Activated CD4-positive, CD25-positive, alpha-beta regulatory T cell (primary cell): ENCODE measurements around the gene ORM2.

ENCODE experiments used
- DNase-seq, 4 experiments: peaks; one replicate each; lab custom pipeline; 2025; lab: John Stamatoyannopoulos, UW

Gene ORM2

GRCh38 chr9:114349713-114350480, 20.2 kb downstream of the ORM2 start:
- DNase-seq: no peak

- no peak for DNase-seq
Observed at GRCh38 chr9:114350636-114351401, 21.1 kb downstream of the ORM2 start.

DNA sequence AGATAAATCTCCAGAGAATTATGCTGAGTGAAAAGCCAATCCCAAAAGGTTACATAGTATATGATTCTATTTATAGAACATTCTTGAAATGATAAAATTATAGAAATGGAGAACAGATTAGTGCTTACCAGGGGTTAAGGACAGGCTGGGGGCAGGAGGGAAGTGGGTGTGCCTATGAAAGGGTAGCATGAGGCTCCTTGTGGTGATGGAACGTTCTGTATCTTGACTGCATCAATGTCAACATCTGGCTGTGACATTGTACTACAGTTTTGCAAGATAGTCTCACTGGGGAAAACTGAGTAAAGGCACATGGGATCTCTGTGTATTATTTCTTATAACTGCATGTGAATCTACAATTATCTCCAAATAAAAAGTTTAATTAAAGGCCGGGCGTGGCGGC, 22.3 kb downstream of the ORM2 start:
- no peak for DNase-seq

GRCh38 chr9:114355821-114356220, 26.2 kb downstream of the ORM2 start:
- DNase-seq: no peak

DNA sequence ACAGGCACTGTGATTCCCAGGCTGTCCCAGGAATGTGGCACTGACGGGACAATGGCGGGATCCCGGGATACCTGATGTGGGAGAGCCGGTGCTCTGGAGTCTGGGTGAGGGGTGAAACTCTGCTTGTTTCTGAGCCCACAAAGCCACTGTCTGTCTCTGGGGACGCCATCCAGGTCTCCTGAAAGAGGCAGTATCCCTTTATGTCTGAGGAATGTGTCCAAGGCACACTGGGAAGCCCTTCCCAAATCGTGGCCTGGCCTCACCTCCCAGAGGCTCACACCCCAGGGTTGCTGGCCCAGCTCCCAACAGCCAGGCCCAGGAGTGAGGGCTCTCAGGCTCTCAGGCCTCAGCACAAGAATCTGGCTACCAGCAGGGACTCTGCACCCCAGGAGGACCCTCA, 27.1 kb downstream of the ORM2 start:
- no peak for DNase-seq

DNA sequence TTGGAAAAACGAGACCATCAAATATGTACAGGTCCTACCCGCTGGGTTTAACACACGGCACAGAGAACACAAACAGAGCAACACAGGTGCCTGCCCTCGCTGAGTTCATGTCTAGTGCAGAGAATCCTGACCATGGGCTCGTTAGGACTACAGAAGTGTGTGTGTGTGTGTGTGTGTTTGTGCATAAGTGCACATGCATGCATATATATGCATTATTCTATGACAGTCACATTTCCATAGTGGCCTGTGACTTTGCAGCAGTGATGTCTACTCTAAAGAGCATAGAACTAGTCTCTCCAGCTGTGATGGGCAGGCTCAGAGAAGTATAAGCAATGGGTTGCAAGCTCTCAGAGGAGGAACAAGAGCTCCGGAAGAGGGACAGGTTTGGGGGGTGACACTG, 27.7 kb downstream of the ORM2 start:
- no peak for DNase-seq

DNA sequence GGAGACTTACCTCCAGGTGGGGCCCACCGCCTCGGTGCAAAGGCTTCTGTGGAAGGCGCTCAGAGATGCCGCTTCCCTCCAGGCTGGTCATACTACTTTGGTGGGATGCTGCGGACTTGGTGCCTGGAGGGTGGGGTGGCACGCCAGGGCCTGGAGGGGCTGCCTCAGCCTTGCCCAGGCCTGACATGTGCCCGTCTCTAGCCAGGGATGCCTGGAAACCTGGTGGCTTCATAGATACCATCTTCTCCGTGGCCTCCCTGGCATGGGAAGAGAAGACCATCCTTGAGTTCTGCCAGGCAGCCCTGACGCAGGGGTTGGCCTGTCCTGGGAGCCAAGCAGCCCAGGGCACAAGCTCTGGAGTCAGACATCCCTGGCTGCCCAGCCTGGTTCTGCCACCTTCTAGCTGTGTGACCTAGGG, 28.3 kb downstream of the ORM2 start:
- DNase-seq: no peak

DNA sequence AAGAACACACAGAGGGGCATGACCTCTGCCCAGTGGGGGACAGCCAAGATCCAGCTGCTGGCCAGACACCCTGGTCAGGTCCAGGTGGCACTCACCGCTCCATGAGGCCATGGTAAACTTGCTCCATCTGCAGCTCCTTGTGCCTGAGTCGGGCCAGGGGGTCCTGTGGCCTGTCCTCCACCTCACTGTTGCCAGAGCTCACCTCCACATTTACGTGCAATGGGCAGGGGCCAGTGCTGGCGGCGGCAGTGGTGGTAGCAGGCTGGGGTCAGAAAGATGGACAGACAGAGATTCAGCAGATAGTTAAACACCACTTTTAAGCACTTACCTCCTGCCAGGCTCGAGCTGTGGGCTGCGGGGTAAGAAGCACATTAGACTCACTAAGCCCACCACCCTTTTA, 30.1 kb downstream of the ORM2 start:
- no peak for DNase-seq

DNA sequence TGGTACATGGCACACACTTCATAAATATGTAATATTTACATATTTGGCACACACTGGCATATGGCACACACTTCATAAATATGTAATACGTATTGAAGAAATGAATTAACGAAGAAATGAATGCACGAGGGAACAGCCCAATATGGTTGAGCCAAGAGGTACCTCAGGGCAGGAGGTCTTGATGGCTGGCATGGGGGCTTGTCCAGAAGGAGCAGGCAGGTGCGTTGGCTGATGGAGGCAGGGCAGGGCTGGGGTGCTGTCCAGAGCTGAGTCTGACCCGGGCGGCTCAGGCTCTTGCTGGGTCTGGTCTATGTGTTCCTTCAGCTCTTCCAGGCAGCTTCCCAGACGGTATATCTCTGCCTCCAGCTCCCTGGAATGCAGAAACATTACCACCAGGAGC, 31.9 kb downstream of the ORM2 start:
- DNase-seq: no peak

DNA sequence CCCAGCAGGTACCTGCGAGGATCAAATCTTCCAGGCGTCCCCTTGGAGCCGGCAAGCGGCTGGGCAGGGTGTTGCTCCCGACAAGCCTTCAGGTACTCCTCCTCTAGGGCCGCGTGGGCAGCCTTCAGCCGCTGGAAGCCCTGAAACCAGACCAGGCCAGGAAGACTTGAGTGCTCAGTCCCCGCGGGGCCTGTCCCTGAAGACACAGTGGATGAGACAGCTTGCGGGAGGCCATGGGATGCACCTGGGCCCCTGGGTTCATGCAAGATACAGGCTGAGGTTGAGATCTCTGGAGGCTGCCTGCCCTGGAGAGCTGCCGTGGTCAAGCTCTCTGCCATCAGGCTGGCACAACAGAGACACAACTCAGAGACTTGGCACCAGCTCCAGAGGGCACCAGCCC, 32.7 kb downstream of the ORM2 start:
- DNase-seq: no peak

GRCh38 chr9:114363424-114363823, 33.8 kb downstream of the ORM2 start:
- DNase-seq: no peak

DNA sequence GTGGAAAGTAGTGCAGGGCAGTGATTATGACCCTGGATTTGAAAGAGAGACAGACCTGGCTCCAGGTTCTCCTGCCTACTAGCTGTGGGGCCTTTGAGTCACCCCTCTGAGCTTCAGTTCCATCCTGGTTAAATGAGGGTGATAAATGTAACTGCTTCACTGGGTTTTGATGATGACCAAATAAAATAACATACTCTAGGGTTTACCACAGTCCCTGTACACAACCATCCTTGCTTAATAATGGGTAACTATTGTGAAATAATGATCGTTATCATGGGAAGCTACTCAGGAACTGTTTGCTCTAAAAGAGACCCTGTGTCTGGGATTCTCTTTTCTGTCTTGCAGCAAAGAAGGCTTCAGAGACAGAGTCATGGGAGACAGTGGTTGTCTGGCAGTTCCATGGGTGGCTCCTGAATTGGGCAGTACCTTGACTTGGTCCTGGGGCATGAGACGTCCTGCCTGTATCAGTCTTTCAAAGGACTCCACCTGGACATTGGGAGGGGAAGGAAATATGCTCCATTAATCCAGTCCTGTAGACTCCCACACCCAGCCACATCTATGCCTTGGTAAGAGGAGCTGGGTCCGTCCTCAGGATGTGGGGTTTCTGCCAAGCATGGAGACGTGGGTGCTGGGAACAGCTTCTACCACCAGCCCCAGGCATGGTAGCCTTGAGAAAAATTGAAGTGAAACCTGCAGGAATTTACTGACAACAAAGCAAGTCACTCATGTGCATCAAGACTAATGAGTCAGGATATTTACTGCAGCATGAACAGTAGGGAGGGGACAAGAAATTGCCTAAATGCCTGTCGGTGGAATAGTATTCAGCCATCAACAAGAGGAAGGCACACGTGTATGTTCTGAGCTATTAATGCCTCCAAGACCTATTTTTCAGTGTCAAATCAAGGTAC, 34.7 kb downstream of the ORM2 start:
- no peak for DNase-seq

- no peak for DNase-seq
Observed at GRCh38 chr9:114365194-114365593, 35.5 kb downstream of the ORM2 start.

GRCh38 chr9:114366334-114367128, 36.9 kb downstream of the ORM2 start:
- DNase-seq: no peak

GRCh38 chr9:114367366-114367765, 37.7 kb downstream of the ORM2 start:
- DNase-seq: no peak

DNA sequence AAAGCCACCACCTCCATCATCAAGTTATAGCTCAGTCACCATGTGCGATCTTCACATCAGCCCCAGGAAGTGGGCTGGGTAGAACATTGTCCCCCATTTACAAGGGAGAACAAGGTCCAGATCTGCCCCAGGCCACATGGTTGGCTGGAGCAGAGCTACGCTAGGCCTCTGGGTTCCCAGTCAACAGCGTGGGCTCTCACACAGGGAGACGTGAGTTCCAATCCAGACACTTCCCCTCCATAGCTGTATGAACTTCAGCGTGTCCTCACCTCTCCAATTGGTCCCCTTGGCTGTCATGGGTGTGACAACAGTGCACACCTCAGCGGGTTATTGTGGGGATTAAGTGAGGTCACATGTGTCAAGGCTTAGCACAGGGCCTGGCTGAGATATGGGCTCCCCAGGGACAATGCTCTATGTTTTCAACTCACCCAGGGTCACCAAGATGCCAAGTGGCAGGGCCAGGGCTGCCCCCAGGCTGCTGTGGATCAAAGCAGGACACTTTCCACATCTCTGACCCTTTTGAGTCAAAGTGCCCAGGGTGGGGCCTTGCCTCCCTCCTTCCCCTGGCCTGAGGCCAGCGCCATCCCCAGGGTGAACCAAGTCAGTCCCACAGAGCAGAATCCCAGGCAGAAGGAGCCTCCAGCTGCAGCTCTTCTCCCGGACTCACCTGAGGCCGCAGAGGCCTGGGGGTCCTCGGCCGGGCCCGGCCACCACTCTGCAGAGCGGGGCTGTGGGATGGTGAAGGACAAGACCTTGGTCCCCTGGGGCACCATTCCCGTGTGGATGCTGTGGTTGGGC, 38.3 kb downstream of the ORM2 start:
- no peak for DNase-seq

DNA sequence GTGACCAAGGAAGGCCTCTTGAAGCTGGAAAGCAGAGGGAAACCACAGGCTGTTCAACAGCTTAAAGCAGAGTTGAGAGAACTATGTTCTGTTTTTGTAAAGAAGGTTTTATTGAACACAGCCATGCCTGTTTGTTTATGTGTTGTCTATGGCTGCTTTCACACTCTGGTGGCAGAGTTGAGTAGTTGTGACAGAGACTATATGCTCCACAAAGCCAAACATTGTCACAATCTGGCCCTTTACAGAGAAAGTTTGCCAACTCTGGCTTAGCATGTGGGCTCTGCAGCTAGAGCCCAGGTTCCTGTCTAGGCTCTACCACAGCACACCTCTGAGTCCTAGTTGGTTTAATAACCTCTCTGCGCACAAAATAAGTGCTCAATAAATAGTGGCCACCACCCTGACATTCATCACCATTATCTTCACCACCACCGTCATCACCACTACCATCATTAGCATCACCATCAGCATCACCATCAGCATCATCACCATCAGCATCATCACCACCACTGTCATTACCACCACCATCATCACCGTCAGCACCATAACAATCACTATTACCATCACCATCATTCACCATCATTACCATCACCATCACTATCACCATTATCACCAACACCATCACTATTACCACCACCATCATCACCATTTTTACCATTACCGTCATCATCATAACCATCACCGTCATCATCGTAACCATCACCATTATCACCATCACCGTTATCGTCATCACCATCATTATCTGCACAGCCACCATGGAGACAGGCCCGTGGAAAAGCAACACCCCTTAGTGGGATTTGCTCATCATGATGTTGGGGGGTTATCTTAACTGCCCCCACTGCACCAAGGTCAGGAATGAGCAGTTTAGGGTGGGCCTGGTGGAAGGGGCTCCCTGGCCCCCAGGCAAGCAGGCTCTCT, 39.8 kb downstream of the ORM2 start:
- DNase-seq: no peak

DNA sequence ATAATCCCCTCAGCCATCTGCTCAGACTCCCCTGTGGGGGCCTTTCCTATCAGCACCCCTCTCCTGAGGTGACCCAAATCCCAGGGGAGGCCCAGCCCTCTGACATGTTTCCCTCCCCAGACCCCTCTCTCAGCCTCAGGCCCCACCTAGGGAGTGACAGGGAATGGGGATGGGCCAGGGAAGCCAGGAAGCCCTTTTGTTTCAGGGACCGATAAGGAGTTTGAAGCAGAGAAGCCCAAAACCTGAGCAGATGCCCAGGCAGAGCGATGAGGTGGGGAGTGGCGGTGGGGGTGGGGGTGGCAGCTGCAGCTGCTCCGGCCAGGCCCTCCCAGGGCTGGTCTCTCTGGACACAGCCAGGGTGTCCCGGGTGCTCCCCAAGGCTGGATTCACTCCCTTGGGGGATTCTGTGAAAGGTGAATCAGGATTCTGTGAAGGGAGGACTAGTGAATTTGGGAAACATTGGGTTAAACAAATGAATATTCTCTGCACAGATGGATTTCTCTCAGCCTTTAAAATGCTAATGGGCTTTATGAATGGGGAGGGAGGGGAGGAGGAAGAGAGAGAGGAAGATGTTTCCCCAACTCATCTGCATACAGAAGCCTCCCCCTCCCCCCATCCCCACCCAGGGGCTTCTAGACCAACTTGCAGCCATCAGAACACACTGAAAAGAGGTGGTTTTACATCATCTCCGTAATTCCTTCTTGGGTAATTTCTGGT, 40.7 kb downstream of the ORM2 start:
- DNase-seq: no peak

DNA sequence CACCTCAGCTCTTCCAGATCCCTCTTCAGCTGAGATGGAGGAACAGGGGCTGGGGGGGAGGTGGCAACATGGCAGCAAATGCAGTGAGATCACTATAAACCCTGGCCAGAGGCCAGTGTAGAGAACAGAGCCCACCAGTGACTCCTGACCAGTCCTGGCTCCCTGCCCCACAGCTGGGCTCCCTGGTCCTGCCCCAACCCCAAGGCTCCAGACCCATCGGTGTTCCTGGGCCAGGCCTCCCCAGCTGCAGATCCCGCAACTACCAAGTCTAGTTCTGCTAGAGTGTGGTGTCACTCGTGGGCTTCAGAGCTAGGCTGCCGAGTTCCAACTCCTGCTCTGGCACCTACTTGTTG, 41.3 kb downstream of the ORM2 start:
- DNase-seq: no peak
